Upper lobe of right lung (tissue), 1 donor: ENCODE data around the gene DPY30. TPM values are rescaled to one million over a fixed set of nuclear protein-coding genes. Genes with fewer than 3 reads are reported as not detected.

Experiments used
- ATAC-seq: fragments of 200-7000 bp; cut with Tn5 transposase; one replicate; pipeline ENCODE4 v1.9.1; 2020; ENCODE audit warnings: mild to moderate bottlenecking, moderate library complexity
- DNase-seq: peaks from one replicate; pipeline ENCODE4 v3.0.0-alpha.2; 2020
- H3K27ac ChIP-seq: fragments of 200-600 bp; one replicate; pipeline ENCODE4 v1.8.0; 2022
- H3K27me3 ChIP-seq: fragments of 200-600 bp; one replicate; pipeline ENCODE4 v1.8.0; 2022; ENCODE audit warnings: mild to moderate bottlenecking
- H3K36me3 ChIP-seq: fragments of 200-600 bp; one replicate; pipeline ENCODE4 v1.8.0; 2022
- H3K4me1 ChIP-seq: fragments of 200-600 bp; one replicate; pipeline ENCODE4 v1.8.0; 2022
- H3K4me3 ChIP-seq: fragments of 200-600 bp; one replicate; pipeline ENCODE4 v1.8.0; 2022; ENCODE audit warnings: mild to moderate bottlenecking
- H3K9me3 ChIP-seq: fragments of 200-600 bp; one replicate; pipeline ENCODE4 v1.8.0; 2022
- CTCF ChIP-seq: fragments of 200-600 bp; IDR thresholded peaks from one replicate; pipeline ENCODE4 v1.8.0; 2022; ENCODE audit warnings: antibody characterized with exemption
- intact Hi-C: fragments of 100-400 bp; cut with DNase I; formaldehyde crosslinking; loops from one replicate; pipeline ENCODE4 v1.11.0; 2022
- total RNA-seq: library from RNA; stranded (reverse); fragmentation: NEBNext Ultra II Directional; extraction: Animal tissue kit (Norgen Biotek cat#: 25700); gene quantifications from one replicate; pipeline ENCODE4 v1.2.1, GENCODE V29; 2021
- donor health status: DM: no; HTN: yes; CAD: no; lungs with severe emphysema.

DPY30 gene
- total RNA-seq, 1 donor from 2014 or later: 53.7 TPM

- ATAC-seq (no peak), DNase-seq (no peak)
- no peak overlapping the region for H3K27ac ChIP-seq
- H3K9me3 ChIP-seq: no peaks in the 10 kb centered on the region
- peaks cover 7% of the 10 kb centered on the region for H3K4me1 ChIP-seq
- H3K27me3 ChIP-seq: no peaks in the 10 kb centered on the region
- TF ChIP-seq CTCF: no peak
- no peaks in the 10 kb centered on the region for H3K36me3 ChIP-seq
- H3K4me3 ChIP-seq: no peak overlapping the region
- intact Hi-C loops: no loop called here
These were observed 60.6 kb downstream of the DPY30 start for GRCh38 chr2:31979018-31979417.

DNA sequence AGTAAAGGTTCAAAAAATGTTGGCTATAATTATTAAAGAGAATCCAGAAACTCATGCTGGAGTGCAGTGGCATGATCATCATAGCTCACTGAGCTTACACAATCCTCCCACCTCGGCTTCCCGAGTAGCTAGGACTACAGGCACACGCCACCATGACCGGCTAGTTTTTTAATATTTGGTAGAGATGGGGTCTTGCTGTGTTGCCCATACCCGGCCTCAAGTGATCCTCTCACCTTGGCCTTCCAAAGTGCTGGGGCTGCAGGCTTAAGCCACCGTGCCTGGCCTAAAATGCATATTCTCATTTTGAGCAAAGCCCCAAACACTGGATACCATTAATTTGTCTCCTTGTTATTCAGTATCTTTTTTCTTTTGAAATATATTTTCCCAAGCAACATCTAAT lies 61.2 kb downstream of the DPY30 start:
- Histone ChIP-seq H3K36me3 (no peaks in the 10 kb centered on the region), H3K4me3 (no peak overlapping the region), H3K27me3 (no peaks in the 10 kb centered on the region), H3K4me1 (peaks cover 7% of the 10 kb centered on the region), H3K9me3 (no peaks in the 10 kb centered on the region), H3K27ac (no peak overlapping the region)
- TF ChIP-seq CTCF: no peak
- ATAC-seq (no peak), DNase-seq (no peak)
- intact Hi-C loops: no loop called here

Other genes with a start within 250 kb of the DPY30 start
- 32.2 TPM for gene MEMO1, start 28.8 kb downstream of the DPY30 start, total RNA-seq
- gene SPAST, start 23.8 kb upstream of the DPY30 start, total RNA-seq: 15.1 TPM
- gene SLC30A6, start 126.1 kb upstream of the DPY30 start, total RNA-seq: 26.2 TPM
- gene NLRC4, start 225.1 kb upstream of the DPY30 start, total RNA-seq: 15.3 TPM
- gene YIPF4, start 238.1 kb upstream of the DPY30 start, total RNA-seq: 65.5 TPM